NK-92 (cell line): Measurements from ENCODE around the gene PTPRS.
"Not testable (repeated sequence)": the region's sequence is repeated elsewhere in the genome, so short reads cannot be mapped to it uniquely, and the experiment has no call there.

Experiments used
- DNase-seq: peaks from one replicate; lab custom pipeline; 2025; ENCODE audit not compliant: unreplicated experiment; lab: John Stamatoyannopoulos, UW

The PTPRS gene

DNA sequence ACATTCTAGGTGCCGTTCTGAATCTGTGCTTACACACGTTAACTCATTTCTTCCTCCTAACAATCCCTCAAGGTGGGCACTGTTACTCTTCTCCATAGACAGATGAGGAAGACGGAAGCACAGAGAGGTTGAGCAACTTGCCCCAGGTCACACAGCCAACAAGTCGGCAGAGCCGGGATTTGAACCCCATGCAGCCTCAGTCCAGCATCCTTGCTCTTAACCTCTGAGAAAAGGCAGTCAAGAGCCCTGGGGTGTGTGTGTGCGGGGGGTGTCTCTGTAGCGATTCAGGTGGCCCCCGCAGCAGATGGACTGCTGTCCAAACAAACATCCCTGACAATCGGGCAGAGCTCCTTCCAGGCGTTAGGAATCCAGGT is 6.3 kb downstream of the PTPRS start:
- no peak for DNase-seq

DNA sequence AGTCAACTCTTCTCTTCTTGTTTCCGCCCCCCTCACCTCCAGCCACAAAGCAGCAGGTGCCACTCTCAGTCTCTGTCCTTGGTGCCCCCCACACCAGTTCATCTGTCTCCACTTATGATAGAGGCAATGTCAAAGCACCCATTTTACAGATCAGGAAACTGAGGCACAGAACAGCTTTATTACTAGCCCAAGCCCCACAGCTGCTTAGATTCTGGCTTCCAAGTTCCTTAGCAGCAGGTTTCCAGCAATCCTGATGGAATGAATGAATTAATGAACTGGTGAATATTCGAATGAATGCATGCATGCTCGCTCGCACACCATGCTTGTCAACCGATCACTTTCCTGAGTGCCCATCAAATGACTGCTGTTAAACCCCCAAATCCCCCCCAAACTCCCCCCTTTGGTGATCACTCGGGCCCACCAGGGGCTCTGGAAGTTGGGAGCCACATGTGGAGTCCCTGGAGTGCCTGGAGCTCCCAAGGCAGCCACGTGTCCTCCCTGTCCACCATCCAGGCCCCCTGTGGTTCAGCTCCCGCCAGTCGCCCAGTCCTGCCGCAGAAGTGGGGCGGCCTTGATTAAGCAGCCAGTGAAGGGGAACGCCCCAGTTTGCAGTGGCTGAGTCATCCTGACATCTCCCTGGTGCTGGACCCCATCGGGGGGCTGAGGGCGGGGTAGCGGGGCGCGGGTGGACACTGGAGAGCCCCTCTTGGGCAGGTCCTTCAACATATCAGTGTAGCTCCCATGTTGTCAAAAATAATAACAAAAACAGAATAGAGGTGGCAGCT is 6.8 kb downstream of the PTPRS start:
- DNase-seq, result no peak

DNA sequence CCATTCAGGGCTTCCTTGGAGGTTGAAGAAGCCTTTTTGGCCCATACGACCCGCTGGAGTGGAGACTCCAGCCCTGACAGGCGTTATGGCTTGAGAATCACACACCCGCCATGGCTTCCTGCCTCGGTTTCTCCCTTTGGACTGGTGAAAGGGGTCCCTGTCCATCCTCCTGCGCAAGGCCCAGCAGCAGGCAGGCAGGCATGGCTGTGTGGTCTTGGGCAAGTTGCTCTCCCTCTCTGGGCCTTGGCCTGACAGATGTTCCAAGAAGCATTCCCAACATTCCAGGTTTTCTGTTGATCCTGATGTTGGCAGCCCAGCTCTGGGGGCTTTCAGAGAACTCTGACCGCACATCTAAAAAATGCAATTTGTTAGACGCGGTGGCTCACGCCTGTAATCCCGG is 8.1 kb downstream of the PTPRS start:
- DNase-seq, result no peak

DNA sequence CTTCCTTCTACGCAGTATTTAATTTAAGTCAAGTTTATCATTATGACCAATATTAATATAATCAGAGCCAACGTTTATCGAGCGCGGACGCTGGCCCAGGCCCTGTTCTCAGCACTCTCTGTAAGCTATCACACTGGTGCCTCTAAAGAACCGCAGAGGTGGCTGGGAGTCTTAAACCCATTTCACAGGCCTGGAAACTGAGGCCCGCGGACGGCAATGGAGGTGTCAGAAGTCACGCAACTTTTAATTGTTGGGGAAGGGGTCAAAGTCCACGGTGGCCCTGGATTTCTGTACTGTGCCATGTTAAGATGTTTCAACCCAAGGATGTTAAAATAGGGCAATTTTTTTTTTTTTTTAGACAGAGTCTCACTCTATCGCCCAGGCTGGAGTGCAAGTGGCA is 8.8 kb downstream of the PTPRS start:
- no peak for DNase-seq

DNA sequence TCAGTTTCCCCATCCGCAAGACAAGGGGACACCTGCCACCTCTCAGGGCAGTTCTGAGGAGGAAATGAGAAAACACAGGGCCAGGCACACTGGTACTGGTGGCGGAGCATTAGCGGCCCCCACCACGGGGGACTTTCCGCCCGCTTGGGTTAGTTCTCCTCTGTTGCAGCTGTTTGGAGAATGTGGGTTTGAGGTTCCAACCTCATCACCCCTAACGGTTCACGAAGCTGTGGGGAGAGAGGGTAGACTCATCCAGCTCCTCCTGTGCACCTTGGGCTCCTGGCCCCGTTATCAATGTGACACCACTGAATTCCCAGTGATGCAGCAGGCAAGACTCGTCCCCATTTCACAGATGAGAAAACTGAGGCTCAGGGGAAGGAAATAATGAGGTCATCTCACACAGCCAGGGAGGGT is 10.3 kb downstream of the PTPRS start:
- DNase-seq, result no peak

DNA sequence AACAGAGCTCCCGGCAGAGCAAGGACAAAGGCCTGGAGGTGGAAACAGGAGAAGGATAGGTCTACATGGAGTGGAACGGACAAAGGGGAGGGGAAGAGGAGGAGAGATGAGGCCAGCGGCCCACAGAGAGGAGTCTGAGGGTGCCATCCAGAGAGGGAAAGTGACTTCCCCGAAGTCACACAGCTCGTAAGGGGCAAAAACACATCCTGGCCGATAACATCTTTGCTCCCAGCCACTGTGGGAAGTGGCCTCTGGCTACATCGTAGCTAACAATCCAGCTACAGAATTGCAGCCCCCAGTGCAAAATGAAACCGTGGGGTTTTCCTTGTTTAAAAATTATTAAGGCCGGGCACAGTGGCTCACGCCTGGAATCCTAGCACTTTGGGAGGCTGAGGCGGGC is 11.5 kb downstream of the PTPRS start:
- no peak for DNase-seq

DNA sequence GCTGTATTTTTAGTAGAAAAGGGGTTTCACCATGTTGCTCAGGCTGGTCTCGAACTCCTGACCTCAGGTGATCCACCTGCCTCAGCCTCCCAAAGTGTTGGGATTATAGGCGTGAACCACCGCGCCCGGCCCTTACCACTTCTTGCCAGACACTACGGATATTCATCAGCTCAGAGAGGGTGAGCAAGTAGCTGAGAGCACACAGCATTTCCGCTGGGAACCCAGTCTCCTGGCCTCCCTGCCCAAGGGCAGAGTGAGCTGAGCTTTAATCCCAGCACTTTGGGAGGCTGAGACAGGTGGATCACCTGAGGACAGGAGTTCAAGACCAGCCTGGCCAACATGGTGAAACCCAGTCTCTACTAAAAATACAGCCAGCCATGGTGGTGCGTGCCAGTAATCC is 12.2 kb downstream of the PTPRS start:
- not testable (repeated sequence) for DNase-seq

DNA sequence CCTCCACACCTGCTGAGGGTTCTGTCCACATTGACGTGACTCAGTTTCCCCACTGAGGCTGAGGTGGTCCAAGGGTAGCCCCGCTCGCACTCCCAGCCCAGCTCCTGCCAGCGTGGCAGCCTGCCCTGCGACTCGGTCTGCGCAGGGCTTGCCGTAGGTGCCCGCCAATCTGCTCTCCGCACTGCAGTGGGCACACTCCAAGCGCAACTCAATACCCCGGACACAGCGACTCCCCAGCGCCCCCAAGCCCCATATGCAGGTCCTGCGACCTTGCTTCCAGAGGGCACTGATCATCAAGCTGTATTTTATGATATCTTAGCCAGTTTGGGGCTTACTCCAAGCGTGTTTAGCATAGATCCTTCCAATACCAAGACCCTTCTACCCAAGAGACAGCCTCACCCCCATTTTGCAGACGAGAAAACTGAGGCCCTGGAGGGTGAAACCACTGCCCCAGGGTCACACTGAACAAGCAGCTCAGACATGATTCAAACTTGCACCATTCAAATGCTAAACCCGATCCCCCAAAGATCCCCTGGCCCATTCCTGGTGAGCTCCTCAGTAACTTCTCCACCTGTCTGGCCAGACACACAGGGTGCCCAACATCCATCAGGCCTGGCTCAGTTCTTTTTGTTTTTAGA is 13.5 kb downstream of the PTPRS start:
- DNase-seq, result no peak

DNA sequence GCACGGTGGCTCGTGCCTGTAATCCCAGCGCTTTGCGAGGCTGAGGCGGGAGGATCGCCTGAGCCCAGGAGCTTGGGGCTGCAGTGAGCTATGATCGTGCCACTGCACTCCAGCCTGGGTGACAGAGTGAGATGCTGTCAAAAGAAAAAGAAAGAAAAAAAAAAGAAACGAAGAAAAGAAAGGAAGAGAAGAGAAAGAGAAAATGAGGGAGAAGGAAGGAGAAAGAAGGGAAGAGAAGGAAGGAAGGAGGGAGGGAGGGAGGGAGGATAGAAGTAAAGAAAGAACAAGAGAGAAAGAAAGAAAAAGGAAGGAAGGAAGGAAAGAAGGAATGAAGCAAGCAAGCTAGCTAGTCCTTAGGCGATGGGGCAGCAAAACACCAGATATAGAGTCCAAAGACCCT is 14.1 kb downstream of the PTPRS start:
- DNase-seq, result no peak

DNA sequence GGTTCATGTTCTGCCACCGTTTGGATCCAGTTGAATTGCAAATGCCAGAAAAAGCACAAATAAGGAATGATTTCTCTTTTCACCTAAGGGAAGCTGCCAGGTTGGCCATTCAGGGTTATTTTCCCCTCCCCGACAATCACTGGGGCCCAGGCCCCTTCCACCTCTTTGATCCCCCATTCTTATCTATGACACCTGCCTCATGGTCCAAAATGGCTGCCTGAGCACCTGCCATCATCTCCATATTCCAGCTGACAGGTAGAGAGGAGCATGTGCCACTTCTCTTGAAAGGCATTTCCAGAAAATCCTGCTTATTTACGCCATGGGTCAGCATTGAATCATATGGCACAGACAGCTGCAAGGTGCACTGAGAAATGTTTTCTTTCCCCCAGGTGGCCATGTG is 15.7 kb downstream of the PTPRS start:
- DNase-seq, result no peak

DNA sequence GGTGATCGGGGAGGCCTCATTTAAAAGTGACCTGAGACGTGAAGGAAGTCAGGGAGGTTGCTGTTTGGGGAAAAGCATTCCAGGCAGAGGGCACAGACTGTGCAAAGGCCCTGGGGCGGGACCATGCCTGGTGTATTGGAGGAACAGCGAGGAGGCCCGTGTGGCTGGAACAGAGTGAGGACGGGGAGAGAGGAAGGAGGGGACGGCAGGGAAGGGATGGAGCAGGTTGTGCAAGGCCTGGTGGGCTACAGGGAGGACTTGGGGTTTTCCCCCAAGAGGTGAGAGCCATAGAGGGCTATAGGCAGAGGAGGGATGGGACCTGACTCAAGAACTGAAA is 17.2 kb downstream of the PTPRS start:
- DNase-seq, result no peak

DNA sequence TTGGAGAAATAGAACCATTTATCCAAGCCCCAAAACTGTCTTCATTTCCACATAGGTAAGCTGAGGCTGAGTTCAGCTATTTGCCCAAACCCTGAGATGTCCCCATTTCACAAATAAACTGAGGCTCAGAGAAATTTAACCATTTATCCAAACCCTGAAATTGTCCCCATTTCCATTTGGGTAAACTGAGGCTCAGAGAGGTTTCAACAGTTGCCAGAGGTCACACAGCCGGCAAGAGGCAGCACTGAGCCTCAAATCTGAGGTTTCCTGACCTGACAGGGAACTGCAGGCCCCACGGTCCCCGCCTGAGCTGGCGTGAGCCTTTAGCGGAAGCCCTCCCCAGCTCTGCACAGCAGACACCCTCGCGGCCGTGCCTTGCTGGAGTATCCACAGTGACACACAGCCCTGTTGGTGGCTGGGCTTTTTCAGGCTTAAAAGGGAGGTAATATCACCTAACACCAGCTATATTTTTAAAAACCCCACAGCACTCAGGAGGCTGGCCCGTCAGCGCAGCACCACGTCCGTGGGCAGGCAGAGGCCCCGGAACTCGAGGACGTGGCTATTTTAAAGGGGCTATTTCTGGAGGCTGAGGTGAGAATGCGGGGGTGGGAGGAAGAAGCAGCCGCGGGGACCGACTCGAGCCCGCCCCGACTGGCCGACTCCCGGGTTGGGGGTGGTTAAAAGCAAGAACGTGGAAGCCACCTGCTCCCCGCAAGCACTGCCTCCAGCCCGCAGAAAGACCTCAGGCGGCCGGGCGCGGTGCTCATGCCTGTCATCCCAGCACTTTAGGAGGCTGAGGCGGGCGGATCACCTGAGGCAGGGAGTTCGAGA is 18.5 kb downstream of the PTPRS start:
- no peak for DNase-seq

DNA sequence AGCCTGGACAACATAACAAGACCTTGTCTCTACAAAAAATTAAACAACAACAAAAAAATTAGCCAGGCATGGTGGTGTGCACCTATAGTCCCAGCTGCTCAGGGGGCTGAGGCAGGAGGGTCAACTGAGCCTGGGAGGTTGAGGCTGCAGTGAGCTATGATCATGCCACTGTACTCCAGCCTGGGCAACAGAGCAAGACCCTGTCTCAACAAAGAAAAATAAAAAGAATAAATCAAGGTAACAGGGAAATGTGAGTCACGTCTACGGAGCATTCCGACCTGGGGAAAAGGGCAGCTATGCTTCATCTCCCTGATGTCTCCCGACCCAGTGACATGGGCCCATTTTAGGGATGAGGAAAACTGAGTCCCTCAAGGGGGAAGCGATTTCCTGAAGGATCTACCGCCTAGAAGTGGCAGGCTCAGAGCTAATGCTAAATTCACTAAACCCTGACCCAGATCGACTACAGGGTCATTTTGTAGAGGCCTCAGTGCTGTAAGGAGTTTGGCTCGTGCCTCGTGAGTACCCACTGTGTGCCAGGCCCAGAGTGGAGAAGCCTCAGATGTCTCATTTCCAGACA is 19.5 kb downstream of the PTPRS start:
- DNase-seq, result no peak

DNA sequence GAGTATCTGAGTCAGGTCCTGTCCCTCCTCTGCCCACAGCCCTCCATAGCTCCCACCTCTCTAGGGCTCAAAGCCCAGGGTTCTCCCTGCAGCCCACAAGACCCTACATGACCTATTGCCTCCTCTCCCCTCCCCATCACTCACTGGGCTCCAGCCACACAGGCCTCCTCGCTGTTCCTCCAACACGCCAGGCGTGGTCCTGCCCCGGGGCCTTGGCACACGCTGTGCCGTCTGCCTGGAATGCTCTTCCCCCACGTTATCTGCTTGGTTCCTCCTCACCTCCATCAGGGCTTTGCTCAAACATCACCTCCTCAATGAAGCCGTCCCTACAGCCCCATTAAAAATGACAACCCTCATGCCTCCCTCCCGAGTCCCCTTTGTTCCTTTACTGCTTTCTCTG is 21.1 kb downstream of the PTPRS start:
- DNase-seq, result no peak

DNA sequence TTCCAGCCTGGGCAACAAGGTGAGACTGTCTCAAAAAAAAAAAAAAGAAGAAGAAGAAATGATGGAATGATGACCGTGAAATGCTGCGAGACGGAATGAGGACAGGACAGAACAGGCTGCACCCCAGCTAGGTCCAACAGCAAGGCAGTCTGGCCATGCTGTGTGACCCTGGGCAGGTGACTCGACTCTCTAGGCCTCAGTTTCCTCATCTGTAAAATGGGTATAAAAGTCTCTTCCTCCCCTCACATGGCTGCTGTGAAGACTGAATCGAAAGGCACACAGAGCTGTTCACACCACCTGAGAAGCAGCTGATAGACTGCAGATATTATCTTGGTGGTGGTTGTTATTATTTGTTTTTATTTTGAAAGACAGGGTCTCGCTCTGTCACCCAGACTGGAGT is 22.3 kb downstream of the PTPRS start:
- DNase-seq, result no peak

DNA sequence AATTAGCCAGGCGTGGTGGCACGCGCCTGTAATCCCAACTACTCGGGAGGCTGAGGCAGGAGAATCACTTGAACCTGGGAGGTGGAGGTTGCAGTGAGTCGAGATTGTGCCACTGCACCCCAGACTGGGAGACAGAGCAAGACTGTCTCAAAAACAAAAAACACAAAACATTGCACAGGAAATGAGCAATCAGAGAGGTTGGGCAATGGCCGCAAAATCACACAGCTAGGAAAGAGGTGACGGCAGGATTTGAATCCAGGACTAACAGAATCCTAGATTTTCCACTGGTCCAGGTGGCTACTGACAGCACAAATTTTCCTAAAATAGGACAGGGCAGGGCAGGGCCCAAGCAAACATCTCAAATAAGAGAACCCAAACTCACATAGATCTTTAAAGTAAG is 23.3 kb downstream of the PTPRS start:
- DNase-seq, result no peak

DNA sequence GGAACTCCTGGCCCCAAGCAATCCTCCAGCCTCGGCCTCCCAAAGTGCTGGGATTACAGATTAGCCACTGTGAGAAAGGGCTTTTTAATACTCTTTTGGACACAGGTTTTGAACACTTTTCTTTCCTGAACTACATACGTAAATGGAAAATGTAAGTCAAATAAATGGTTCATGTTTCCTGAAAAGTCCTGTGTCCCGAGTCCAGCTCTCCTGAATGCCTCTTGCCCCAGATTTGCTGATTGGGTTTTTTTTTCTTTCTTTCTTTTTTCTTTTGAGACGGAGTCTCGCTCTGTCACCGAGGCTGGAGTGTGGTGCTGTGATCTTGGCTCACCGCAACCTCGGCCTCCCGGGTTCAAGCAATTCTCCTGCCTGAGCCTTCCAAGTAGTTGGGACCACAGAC is 24.5 kb downstream of the PTPRS start:
- no peak for DNase-seq

DNA sequence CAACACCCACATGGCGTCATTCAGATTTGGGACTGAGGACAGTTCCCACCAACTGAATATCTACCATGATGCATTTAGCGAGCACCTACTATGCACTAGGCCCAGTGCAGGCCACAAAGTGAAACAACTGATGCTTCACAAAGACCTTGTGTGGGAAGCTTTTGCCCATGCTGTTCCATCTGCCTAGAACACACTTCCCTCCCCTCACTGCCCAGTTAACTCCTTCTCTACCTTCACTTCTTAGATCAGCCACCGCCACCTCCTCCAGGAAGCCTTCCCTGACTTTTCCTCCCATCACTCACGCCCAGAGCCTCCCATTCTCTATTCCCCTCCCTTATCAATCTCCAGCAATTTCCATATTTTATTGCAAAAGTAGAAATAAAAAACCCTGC is 25.7 kb downstream of the PTPRS start:
- DNase-seq, result no peak

DNA sequence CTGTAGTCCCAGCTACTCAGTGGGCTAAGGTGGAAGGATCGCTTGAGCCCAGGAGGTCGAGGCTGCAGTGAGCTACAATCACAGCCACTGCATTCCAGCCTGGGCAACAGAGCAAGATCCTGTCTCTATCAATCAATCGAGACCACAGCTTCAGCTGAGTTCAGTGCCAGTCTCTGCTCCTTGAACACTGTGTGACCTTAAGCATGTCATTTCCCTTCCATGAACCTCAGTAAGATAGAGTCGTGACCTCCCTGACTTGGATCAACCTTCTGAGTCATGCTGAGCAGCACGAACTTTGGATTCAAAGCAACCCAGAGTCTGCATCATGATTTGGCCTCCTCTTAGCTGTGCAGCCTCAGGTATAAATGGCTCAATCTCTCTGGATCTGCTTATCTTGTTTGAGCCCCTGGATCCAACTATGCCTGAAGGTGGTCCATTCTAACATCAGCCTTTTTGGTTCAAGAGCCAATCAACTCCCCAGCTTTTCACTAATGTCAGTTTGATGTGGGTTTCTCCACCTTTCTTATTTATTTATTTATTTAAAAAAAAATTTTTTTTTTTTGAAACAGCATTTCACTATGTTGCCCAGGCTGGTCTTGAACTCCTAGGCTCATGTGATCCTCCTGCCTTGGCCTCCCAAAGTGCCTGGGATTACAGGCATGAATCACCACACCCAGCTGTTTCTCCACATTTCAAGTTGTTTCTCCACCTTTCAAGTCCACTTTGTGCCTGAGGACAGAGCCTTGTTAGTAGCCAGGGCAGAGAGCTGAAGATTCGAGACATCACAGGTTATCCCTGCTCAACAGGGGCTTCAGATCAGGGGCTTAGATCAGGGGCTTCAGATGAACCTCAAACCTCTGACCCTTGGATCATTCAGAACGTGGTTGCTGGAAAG is 26.4 kb downstream of the PTPRS start:
- no peak for DNase-seq

DNA sequence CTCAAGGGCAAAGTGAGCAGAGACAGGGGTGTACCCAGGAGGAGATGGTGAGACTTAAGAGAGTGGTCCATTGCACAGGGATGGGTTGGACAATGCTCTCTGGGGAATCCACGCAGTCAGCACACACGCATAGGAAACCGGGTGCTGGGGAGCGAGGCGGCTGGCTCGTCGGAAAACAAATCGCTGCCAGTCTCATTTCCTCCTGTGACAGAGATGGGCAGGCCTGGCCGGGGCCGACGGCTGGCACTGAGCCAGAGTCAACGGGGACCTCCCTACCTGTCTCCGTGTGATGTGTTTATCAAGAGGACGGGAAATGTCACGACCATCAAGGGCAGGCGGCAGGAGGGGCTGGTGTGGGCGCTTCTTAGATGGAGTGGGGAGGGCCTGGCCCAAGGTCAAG is 27.3 kb downstream of the PTPRS start:
- no peak for DNase-seq

DNA sequence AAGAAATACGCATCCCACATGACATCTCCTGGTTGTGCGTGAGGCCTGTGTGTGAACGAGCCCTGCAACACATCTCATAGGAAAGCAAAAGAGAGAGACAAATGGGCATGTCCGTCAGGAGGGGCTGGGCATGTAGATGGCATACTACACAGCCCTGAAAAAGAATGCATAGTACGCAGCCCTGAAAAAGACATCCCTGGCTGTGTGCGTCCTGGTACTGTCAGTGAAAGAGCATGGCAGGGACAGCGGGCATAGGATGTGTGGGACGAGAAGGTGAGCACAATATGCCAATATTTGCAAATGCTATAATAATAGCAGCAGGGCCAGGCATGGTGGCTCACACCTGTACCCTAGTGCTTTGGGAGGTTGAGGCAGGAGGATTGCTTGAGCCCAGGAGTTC is 28.6 kb downstream of the PTPRS start:
- no peak for DNase-seq
